Hepatic stellate cell (primary cell): Measurements from ENCODE around the gene LAMB4.

ENCODE experiments used
- DNase-seq: peaks from one replicate; pipeline ENCODE4 v3.0.0; 2011; ENCODE audit warnings: low spot score

The LAMB4 gene

GRCh38 chr7:108130261-108130660 lies at the start of gene LAMB4:
LAMB4 (minus strand) TSS chr7:108130361; CDS start chr7:108123164, 7,197 bp downstream.
- DNase-seq: no peak

GRCh38 chr7:108178398-108178797 lies 48.2 kb upstream of the LAMB4 start:
- no peak for DNase-seq

GRCh38 chr7:108171164-108171563 lies 41.0 kb upstream of the LAMB4 start:
- no peak for DNase-seq

- no peak for DNase-seq
Observed at GRCh38 chr7:108170251-108170650, 40.1 kb upstream of the LAMB4 start.

- DNase-seq: peak; percentile 15
Observed at GRCh38 chr7:108167460-108167859, 37.3 kb upstream of the LAMB4 start.

GRCh38 chr7:108166687-108167086 lies 36.5 kb upstream of the LAMB4 start:
- DNase-seq: no peak

- DNase-seq: no peak
Observed at GRCh38 chr7:108165723-108166122, 35.6 kb upstream of the LAMB4 start.

GRCh38 chr7:108164946-108165345 lies 34.8 kb upstream of the LAMB4 start:
- no peak for DNase-seq

GRCh38 chr7:108164342-108164741 lies 34.2 kb upstream of the LAMB4 start:
- DNase-seq: no peak

GRCh38 chr7:108158776-108159175 lies 28.6 kb upstream of the LAMB4 start:
- no peak for DNase-seq

GRCh38 chr7:108157606-108158335 lies 27.6 kb upstream of the LAMB4 start:
- no peak for DNase-seq

GRCh38 chr7:108156897-108157605 lies 26.9 kb upstream of the LAMB4 start:
- no peak for DNase-seq

- no peak for DNase-seq
Observed at GRCh38 chr7:108152198-108152597, 22.0 kb upstream of the LAMB4 start.

GRCh38 chr7:108149908-108150307 lies 19.7 kb upstream of the LAMB4 start:
- DNase-seq: no peak

GRCh38 chr7:108149119-108149518 lies 19.0 kb upstream of the LAMB4 start:
- no peak for DNase-seq

- DNase-seq: no peak
Observed at GRCh38 chr7:108147031-108147563, 16.9 kb upstream of the LAMB4 start.

- peak; percentile 45 for DNase-seq
Observed at GRCh38 chr7:108146070-108146842, 16.1 kb upstream of the LAMB4 start.

GRCh38 chr7:108145401-108145800 lies 15.2 kb upstream of the LAMB4 start:
- no peak for DNase-seq

GRCh38 chr7:108144931-108145330 lies 14.8 kb upstream of the LAMB4 start:
- DNase-seq: no peak

- no peak for DNase-seq
Observed at GRCh38 chr7:108143658-108144420, 13.7 kb upstream of the LAMB4 start.

- DNase-seq: no peak
Observed at GRCh38 chr7:108142675-108143259, 12.6 kb upstream of the LAMB4 start.
